GM19328 (cell line): Measurements from ENCODE around the gene HSPA1L.

Experiments
- ATAC-seq: cut with Tn5 transposase; IDR thresholded peaks from one replicate; pipeline ENCODE4 v1.9.1; 2021; ENCODE audit warnings: mild to moderate bottlenecking, moderate library complexity; ENCODE audit not compliant: unreplicated experiment

HSPA1L gene

GRCh38 chr6:31784098-31784925, 30.8 kb downstream of the HSPA1L start:
- no peak for ATAC-seq

DNA sequence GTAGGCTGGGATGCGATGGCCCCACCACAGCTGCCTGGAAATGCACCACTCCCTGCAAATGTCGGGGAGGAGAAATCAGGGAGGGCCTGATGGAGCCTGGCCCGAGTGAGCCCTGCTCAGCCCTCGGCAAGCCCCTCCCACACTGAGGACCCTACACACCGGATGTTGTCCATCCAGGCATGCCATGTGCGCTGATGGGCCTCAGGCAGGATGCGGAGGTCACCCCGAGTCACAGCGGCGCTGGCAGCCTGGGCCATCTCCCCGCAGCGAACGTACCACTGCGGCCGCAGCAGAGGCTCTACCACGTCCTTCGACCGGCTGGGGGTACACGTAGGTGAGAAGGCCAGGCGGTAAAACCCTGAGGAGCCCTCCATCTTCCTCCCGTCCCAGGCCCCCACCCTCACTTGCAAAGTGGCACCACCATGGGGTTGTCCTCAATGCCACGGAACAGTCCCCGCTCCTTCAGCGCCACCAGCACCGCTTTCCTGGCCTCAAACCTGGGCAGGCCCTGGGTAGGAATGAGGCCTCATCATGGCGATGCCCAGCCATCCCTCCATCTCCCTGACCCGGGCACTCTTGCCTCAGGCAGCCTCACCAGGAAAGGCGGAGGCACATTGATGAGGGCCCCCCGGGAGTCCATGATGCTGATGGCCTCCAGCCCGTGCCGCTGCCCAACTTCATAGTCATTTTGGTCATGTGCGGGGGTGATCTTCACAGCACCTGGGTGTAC, 32.8 kb downstream of the HSPA1L start:
- ATAC-seq: no peak

DNA sequence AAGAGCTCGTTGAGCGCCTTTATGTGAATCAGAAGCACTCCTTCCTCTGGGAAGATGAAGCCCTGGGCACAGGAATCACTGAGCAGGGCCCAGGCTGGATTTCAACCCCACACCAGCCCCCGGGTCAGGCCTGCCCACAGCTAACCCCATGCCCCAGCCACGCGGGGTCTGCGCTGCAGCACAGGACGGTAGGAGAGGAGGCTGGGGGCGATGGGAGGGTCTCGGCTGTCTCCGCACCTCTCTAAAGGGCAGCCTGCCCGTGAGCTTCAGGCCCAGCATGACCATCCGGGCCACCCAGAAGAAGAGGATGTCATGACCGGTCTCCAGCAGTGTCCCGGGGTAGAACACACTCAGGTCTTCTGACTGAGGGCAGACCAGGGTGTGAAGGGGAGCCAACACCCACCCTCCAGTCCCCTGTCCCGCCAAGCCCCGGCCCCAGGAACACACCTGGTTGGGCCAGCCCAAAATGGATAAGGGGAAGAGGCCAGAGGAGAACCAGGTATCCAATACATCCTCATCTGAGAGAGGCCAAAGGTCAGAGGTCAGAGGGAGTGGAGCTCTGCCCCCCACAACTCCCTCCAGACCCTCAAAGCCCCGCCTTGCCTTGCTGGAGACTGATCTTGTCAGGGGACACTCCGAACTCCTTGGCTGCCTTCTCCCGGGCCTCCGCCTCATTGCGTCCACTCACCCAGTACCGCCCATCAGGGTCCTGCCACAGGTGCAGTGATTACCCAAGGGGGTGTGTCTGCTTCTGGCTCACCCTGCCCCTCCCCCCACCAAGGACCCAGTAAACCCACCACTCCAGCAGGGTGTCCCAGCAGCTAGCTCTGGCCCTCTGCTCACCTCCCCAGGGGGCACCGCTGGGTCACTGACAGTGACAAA, 33.6 kb downstream of the HSPA1L start:
- no peak for ATAC-seq

DNA sequence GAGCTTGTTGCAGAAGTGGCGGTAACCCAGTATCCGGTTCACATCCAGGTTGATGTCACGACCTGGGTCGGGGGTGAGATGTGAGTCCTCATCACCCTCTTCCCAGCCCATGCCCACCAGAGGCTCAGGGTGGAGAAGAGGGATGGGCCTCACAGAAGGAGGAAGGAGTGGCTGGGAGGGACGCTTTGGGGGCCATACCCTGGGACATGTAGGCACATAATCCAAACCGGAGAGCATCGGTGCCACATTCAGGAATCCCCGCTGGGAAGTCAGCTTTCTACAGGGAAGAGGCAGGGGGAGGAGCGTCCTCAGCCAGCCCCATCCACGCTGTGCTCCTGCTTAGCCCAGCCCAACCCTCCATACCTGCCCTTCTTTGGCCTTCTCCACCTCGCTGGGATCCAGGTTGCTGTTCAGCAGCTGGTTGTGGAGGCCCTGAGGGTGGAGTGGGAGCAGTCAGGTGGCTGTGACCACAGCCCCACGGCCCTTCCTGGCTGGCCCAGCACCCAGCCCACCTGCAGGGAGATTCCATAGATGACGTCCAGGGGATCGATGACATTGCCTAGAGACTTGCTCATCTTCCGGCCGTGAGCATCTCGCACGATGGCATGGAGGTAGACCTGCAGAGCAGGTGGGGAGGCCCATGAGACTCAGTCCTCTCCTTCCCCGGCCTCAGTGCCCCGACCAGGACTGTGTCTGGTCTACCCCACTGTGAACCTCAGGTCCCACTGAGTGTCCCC, 34.4 kb downstream of the HSPA1L start:
- no peak for ATAC-seq

GRCh38 chr6:31779908-31780307, 35.2 kb downstream of the HSPA1L start:
- ATAC-seq: no peak

DNA sequence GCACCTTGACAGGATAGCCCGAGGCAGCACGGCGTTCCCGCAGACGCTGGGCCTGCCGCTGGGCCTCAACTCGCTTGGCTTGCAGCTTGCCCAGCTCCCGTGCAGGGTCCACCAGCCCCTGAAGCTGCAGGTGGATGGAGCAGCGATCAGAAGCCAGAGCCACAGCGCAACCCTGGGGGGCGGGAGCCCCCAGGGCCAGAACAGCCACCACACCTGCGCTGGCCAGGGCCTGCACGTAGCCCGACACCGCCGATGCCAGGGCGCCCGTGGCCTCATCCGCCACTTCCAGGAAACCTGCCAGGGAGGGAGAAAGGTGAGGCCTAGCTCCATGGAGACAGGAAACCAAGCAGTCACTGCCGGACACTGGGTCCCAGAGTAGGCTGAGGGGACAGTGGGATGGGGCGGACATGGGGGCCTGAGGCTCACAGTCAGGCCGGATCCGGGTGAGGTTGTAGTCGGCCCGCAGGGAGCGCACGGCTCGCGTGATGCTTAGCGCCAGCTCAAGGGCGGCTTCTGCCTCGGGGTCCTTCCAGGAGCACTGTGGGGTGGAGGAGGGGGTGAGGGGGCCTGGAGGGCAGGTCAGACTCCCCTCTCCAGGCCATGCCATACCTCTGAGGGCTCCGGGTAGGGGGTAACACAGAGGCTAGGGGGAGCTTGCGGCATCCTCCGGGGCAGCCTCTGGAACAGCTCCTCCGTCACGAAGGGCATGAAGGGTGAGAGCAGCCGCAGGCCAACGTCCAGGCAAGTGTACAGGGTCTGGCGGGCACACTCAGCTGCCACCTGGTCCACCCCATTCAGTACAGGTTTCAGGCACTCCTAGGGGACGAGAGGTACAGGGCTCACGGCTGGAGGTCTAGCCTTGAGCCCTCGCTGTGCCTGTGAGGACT, 35.8 kb downstream of the HSPA1L start:
- no peak for ATAC-seq

- ATAC-seq: no peak
These were observed 36.9 kb downstream of the HSPA1L start for GRCh38 chr6:31778193-31778592.

- no peak for ATAC-seq
These were observed 37.4 kb downstream of the HSPA1L start for GRCh38 chr6:31777667-31778050.

DNA sequence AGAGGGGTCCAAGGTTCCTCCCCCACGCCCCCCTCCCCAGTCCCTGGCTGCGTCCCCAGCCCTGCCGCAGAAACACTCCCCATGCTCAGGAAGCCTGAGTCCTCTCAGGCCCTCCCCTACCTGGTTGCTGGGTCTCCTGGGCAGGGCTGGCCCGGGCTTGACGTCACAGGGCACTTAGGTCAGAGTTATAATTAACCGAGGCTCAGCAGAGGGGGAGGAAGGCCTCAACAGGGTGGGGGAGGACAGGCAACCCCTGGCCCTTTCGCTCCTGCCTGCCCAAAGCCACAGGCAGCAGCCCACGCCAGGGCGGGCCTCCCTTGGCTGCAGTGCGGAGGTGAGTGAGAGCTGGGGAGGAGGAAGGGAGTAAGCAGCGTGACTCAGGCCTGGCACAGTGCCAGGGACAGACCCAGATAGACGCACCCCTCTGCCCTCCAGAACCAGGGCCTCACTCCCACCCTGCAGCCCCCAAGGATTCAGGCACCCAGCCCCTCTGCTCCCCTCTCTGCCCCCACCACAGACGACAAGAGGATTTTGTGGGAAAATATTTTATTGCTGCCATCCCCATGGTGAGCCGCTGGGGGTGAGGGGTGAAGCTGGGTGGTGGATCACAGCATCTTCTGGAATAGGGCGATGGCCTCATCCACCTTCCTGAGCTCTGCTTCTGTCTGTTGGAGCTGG, 38.0 kb downstream of the HSPA1L start, which contains the start of gene VWA7:
Gene VWA7, minus strand, starts transcription at position 340 of the 678 bp plus-strand sequence. CDS start 549 bp downstream, outside the sequence.
- no peak for ATAC-seq

DNA sequence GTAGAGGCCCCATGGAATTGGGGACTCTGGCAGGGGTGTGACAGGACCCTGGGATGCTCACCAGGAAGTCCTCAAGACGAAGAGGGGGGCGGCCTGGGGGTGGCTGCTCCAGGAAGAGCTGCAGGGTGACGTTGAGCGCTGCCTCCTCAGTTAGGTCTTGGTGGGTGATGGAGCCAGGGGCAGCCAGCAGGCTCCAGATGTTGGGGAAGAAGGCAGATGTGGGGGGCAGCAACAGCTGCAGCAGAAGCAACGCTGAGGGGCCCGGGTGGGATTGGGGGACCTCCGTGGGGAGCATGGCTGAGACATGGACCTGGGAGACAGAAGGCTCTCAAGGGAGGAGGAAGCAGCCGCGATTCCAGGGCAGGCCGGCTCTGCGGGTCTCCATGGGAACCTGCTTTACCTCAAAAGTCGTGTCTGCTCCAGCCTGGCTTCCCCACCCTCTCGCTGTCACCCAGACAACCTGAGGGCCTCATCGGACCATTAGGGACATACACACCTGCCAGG, 38.5 kb downstream of the HSPA1L start:
- no peak for ATAC-seq

DNA sequence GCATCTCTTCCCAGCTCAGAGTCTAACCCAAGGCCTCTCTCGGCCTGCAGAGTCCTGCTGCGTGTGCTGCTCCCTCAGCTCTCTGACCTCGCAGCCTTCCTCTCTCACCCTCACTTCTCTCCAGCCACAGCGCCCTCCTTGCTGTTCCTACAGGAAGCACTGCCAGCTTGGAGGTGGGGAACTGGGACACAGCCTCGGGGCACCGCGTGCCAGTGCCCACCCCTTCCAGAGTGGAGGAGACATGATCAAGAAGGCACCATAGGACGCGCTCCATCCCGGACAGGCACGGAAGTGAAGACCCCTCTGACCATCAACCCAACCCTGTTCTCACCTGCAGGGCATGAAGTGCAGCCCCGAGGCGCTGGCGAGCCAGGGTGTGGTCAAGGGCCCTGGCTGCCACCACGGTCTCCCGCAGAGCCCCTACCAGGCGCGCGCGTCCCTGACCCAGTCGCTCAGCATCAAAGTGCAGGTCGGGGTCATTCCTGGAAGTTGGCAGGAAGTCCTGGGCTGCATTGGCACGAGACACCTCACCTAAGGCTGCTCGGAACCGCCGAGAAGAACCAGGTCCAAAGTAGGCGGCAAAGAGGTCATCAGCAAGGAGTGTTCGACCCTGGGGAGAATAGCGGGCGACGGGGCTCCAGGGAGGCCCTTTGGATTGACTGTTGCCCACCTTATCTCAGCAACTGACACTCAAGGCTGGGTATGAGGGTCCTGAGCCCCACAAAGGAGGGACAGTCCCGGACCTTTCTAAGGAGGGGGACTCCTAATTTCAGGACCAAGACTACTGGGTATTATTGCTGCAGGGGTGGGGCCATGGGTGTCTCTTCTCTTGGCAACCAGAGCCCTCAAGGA, 39.2 kb downstream of the HSPA1L start:
- ATAC-seq: no peak

GRCh38 chr6:31775184-31775583, 39.9 kb downstream of the HSPA1L start:
- no peak for ATAC-seq

- ATAC-seq: no peak
These were observed 43.1 kb downstream of the HSPA1L start for GRCh38 chr6:31771992-31772358.

- ATAC-seq: no peak
These were observed 44.2 kb downstream of the HSPA1L start for GRCh38 chr6:31770860-31771259.

GRCh38 chr6:31769684-31770371, 45.3 kb downstream of the HSPA1L start:
- no peak for ATAC-seq

DNA sequence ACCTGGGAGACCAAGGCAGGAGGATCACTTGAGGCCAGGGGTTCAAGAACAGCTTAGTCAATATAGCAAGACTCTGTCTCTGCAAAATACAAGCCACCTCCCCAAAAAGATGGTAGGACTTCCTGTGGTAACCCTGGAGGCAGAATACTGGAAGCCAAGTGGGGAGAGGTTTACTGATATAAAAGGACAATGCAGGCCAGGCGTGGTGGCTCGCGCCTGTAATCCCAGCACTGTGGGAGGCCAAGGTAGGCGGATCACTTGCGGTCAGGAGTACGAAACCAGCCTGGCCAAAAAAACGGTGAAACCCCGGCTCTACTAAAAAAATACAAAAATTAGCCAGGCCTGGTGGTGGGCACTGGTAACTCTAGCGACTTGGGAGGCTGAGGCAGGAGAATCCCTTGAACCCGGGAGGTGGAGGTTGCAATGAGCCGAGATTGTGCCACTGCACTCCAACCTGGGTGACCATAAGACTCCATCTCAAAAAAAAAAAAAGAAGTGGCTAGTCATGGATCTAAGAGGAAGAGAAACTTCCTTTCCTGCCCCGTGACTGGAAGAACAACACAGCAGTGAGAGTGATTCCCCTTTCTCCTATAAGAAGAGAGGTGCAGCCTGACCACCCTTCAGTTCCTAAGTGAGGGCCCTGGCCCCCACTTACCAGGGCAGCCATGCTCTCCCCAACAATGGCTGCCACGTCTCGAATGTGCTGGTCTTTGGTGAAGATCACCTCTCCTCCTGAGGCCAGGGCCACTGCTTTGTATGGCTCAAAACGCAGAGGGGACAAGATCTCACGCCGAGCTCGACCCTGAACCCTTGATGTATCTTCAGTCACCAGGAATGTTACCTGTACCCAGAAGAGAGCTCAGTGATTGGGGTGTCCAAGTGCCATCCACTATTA, 46.5 kb downstream of the HSPA1L start:
- ATAC-seq: no peak
